ENCODE measurements around the gene ZDHHC17.

ZDHHC17 gene

GRCh38 chr12:76878899-76879709 lies 115.2 kb downstream of the ZDHHC17 start, which contains the start of gene CSRP2:
CSRP2 (minus strand) TSS chr12:76879019; CDS start chr12:76866260, 12,759 bp downstream.
- Histone ChIP-seq H3K4me1 (ENCODE audit: control insufficient read depth, insufficient read depth, low read length) (peaks cover 8% of the 10 kb centered on the region), H3K36me3 (ENCODE audit: control insufficient read depth, insufficient read depth, low read length, severe bottlenecking) (no peaks in the 10 kb centered on the region), H3K9ac (ENCODE audit: low read length) (peak within 1 kb of the TSS; percentile 88), H3K4me3 (ENCODE audit: low read length) (peak within 1 kb of the TSS; percentile 88), H3K9me3 (ENCODE audit: control insufficient read depth, low read length) (peaks cover 9% of the 10 kb centered on the region), H3K27me3 (replicated peaks; ENCODE audit: control insufficient read depth, insufficient read depth, low read length) (no peaks in the 10 kb centered on the region)
- peak; percentile 97 for DNase-seq (ENCODE audit: low read depth)

DNA sequence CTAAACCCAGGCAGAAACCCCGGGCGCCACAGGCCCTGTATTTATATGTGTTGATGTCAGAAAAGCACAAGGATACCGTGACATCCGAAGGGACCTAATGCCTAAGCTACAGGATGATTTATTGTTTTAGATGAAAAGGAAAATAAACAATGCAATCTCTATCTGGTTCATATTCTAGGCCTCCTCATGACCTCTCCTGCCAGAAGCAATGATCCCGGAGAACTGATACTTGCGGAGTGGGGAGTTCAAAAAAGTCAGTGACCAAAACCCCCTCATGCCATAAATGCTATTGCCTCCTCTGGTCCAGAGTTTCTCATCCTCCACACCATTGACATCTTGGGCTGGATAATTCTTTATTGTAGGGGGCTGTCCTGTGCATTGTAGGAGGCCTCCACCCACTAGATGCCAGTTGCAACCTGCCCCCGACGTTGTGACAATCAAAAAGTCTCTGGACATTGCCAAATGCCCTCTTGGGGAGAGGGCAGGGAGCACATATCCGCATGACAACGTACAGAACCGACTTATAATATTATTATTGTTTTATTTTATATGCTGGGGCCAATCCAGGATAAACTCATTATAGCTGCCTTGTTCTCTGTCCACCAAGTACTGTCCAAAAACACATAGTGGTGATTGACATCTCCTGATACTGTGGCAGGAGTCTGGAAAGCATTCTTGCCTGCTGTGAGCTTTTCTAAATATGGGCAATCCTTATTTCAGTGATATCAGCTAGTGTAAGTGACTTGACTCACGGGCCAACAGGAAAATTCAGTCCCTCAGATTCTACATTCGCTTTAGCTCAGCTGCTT lies 116.0 kb downstream of the ZDHHC17 start:
- peak overlapping the region; percentile 88 for H3K4me3 ChIP-seq (ENCODE audit: low read length)
- peaks cover 8% of the 10 kb centered on the region for H3K4me1 ChIP-seq (ENCODE audit: control insufficient read depth, insufficient read depth, low read length)
- peak; percentile 55 for DNase-seq (ENCODE audit: low read depth)
- no peaks in the 10 kb centered on the region for H3K36me3 ChIP-seq (ENCODE audit: control insufficient read depth, insufficient read depth, low read length, severe bottlenecking)
- peak overlapping the region; percentile 88 for H3K9ac ChIP-seq (ENCODE audit: low read length)
- peaks cover 9% of the 10 kb centered on the region for H3K9me3 ChIP-seq (ENCODE audit: control insufficient read depth, low read length)
- no peaks in the 10 kb centered on the region for H3K27me3 ChIP-seq (replicated peaks; ENCODE audit: control insufficient read depth, insufficient read depth, low read length)

DNA sequence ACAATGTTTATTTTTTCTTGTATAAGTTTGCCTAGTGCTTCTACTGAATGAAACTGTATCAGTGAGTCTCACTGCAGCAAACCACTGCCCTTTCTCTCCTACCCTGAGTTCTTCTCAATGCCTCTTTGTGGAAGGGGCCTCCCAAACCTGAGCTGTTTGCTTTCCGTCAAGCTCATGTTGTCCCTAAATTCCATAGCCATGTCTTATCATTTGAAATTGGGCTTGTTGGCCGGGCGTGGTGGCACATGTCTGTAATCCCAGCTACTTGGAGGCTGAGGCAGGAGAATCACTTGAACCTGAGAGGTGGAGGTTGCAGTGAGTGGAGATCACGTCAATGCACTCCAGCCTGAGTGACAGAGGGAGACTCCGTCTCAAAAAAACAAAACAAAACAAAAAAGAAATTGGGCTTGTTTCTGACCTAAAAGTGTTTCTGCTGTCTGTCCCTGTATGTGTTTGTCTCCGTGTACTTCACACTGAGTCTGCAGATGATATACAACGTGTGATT lies 116.7 kb downstream of the ZDHHC17 start:
- DNase-seq (ENCODE audit: low read depth) = no peak
- H3K9me3 ChIP-seq (ENCODE audit: control insufficient read depth, low read length) = peaks cover 9% of the 10 kb centered on the region
- H3K27me3 ChIP-seq (replicated peaks; ENCODE audit: control insufficient read depth, insufficient read depth, low read length) = no peaks in the 10 kb centered on the region
- H3K4me3 ChIP-seq (ENCODE audit: low read length) = no peak overlapping the region
- H3K36me3 ChIP-seq (ENCODE audit: control insufficient read depth, insufficient read depth, low read length, severe bottlenecking) = no peaks in the 10 kb centered on the region
- H3K9ac ChIP-seq (ENCODE audit: low read length) = no peak overlapping the region
- peaks cover 8% of the 10 kb centered on the region for H3K4me1 ChIP-seq (ENCODE audit: control insufficient read depth, insufficient read depth, low read length)

DNA sequence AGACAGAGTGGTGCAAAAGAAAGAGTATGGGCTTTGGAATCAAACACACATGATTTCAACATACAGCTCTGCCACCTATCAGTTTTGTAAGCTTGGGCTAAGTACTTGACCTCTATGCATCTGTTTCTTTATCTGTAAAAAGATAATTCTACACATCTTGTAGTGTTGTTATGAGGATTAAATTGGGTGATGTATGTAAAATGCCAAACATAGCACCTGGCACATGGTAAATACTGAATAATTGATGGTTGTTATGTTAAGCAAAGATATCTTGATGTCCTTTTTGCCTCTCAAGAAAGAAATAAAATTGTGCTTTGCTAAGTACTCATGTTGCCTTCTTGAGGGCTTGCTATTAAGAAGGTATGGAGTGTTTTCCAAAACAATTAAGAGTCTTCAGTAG lies 117.2 kb downstream of the ZDHHC17 start:
- no peak for DNase-seq (ENCODE audit: low read depth)
- Histone ChIP-seq H3K36me3 (ENCODE audit: control insufficient read depth, insufficient read depth, low read length, severe bottlenecking) (no peaks in the 10 kb centered on the region), H3K4me3 (ENCODE audit: low read length) (no peak overlapping the region), H3K4me1 (ENCODE audit: control insufficient read depth, insufficient read depth, low read length) (peaks cover 8% of the 10 kb centered on the region), H3K27me3 (replicated peaks; ENCODE audit: control insufficient read depth, insufficient read depth, low read length) (no peaks in the 10 kb centered on the region), H3K9me3 (ENCODE audit: control insufficient read depth, low read length) (peaks cover 9% of the 10 kb centered on the region), H3K9ac (ENCODE audit: low read length) (no peak overlapping the region)

- Histone ChIP-seq H3K27me3 (replicated peaks; ENCODE audit: control insufficient read depth, insufficient read depth, low read length) (no peaks in the 10 kb centered on the region), H3K36me3 (ENCODE audit: control insufficient read depth, insufficient read depth, low read length, severe bottlenecking) (no peaks in the 10 kb centered on the region), H3K4me1 (ENCODE audit: control insufficient read depth, insufficient read depth, low read length) (peaks cover 8% of the 10 kb centered on the region), H3K9ac (ENCODE audit: low read length) (no peak overlapping the region), H3K4me3 (ENCODE audit: low read length) (no peak overlapping the region), H3K9me3 (ENCODE audit: control insufficient read depth, low read length) (peaks cover 9% of the 10 kb centered on the region)
- no peak for DNase-seq (ENCODE audit: low read depth)
Observed at GRCh38 chr12:76882367-76882766, 118.5 kb downstream of the ZDHHC17 start.

- Histone ChIP-seq H3K9me3 (ENCODE audit: control insufficient read depth, low read length) (peaks cover 9% of the 10 kb centered on the region), H3K4me1 (ENCODE audit: control insufficient read depth, insufficient read depth, low read length) (peaks cover 4% of the 10 kb centered on the region), H3K4me3 (ENCODE audit: low read length) (no peak overlapping the region), H3K36me3 (ENCODE audit: control insufficient read depth, insufficient read depth, low read length, severe bottlenecking) (no peaks in the 10 kb centered on the region), H3K9ac (ENCODE audit: low read length) (no peak overlapping the region), H3K27me3 (replicated peaks; ENCODE audit: control insufficient read depth, insufficient read depth, low read length) (no peaks in the 10 kb centered on the region)
- peak; percentile 69 for DNase-seq (ENCODE audit: low read depth)
Observed at GRCh38 chr12:76883151-76883550, 119.2 kb downstream of the ZDHHC17 start.

- no peak for DNase-seq (ENCODE audit: low read depth)
- Histone ChIP-seq H3K4me3 (ENCODE audit: low read length) (no peak overlapping the region), H3K9ac (ENCODE audit: low read length) (no peak overlapping the region), H3K4me1 (ENCODE audit: control insufficient read depth, insufficient read depth, low read length) (no peaks in the 10 kb centered on the region), H3K36me3 (ENCODE audit: control insufficient read depth, insufficient read depth, low read length, severe bottlenecking) (no peaks in the 10 kb centered on the region), H3K9me3 (ENCODE audit: control insufficient read depth, low read length) (peaks cover 9% of the 10 kb centered on the region), H3K27me3 (replicated peaks; ENCODE audit: control insufficient read depth, insufficient read depth, low read length) (no peaks in the 10 kb centered on the region)
Observed at GRCh38 chr12:76883811-76884210, 119.9 kb downstream of the ZDHHC17 start.

DNA sequence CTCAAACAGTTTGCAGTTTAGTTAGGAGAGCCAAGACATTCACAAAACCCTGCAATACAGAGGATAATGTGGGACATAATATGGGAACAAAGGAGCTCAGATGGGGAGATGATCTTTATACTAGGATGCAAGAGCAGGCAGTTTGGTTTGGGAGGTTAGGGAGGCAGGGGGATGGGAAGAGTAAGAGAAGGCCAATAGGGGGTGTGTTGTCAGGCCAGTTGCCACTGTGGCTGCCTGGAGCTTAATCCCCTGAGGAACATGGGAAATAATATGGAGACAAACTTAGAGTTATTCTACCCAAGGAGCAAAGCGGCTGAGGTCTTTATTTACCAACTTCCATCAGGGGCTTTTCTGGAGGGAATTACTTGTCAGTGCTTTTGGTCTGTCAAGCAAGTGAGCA lies 124.9 kb downstream of the ZDHHC17 start:
- no peak for DNase-seq (ENCODE audit: low read depth)
- Histone ChIP-seq H3K27me3 (replicated peaks; ENCODE audit: control insufficient read depth, insufficient read depth, low read length) (peaks cover 16% of the 10 kb centered on the region), H3K9me3 (ENCODE audit: control insufficient read depth, low read length) (peaks cover 9% of the 10 kb centered on the region), H3K4me1 (ENCODE audit: control insufficient read depth, insufficient read depth, low read length) (no peaks in the 10 kb centered on the region), H3K9ac (ENCODE audit: low read length) (no peak overlapping the region), H3K4me3 (ENCODE audit: low read length) (no peak overlapping the region), H3K36me3 (ENCODE audit: control insufficient read depth, insufficient read depth, low read length, severe bottlenecking) (no peaks in the 10 kb centered on the region)

DNA sequence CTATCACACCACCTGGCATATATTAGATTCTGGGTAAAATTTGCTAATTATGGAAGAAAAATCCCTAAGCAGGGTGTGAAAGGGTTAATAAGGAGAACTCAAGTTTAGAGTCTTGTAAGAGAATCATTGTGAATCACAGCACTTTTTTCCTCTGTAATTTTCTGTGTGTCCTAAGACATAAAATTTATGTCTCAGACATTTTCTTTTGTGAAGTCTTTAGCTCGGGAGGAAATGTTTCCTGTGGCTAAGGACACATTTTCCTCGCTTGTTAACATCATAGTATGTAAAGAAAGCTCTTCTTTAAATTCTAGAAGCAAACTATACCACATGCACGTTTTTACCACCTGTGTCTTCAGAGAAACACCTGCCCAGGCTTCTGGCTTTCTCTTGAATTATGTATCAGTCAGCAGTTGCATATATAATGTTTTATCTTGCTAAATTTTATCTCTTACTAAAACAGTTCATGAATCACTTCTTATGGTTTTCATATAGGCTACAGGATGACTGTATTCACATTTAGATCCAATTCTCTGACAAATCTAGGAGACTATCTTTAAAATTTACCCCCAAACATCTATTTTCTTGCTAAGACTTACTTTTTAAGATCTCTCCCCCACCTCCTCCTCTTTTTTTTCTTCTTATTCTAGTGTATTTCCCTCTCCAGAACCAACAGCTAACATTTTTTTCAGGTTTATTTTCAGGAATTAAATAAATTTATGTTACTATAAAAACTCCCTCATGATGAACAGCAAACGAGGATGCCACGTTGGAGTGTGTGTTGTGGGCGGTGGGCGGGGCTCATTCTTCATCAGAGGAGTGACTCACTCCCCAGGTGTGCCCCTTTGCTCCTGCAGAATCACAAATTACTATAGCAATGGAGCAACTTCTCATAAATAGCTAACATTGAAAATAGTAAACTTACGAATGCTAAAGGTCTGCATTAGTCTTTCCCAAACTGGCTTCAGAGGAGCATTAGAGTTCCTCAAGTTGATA lies 126.5 kb downstream of the ZDHHC17 start:
- no peak for DNase-seq (ENCODE audit: low read depth)
- no peak overlapping the region for H3K4me3 ChIP-seq (ENCODE audit: low read length)
- H3K9ac ChIP-seq (ENCODE audit: low read length) = no peak overlapping the region
- no peaks in the 10 kb centered on the region for H3K4me1 ChIP-seq (ENCODE audit: control insufficient read depth, insufficient read depth, low read length)
- no peaks in the 10 kb centered on the region for H3K36me3 ChIP-seq (ENCODE audit: control insufficient read depth, insufficient read depth, low read length, severe bottlenecking)
- H3K9me3 ChIP-seq (ENCODE audit: control insufficient read depth, low read length) = peaks cover 23% of the 10 kb centered on the region
- peaks cover 16% of the 10 kb centered on the region for H3K27me3 ChIP-seq (replicated peaks; ENCODE audit: control insufficient read depth, insufficient read depth, low read length)

- Histone ChIP-seq H3K4me1 (ENCODE audit: control insufficient read depth, insufficient read depth, low read length) (no peaks in the 10 kb centered on the region), H3K9ac (ENCODE audit: low read length) (no peak overlapping the region), H3K9me3 (ENCODE audit: control insufficient read depth, low read length) (peaks cover 28% of the 10 kb centered on the region), H3K4me3 (ENCODE audit: low read length) (no peak overlapping the region), H3K36me3 (ENCODE audit: control insufficient read depth, insufficient read depth, low read length, severe bottlenecking) (no peaks in the 10 kb centered on the region), H3K27me3 (replicated peaks; ENCODE audit: control insufficient read depth, insufficient read depth, low read length) (peaks cover 16% of the 10 kb centered on the region)
- DNase-seq (ENCODE audit: low read depth) = no peak
Observed at GRCh38 chr12:76891609-76892008, 127.7 kb downstream of the ZDHHC17 start.

All from adipocyte (in vitro differentiated cells).